ENCODE measurements around the gene RSF1.

RSF1 gene

GRCh38 chr11:77784572-77784971 is 36.0 kb downstream of the RSF1 start:
- no peak overlapping the region for H3K4me3 ChIP-seq (ENCODE audit: low read depth in 1 of 2, low read length in 2 of 2)
- no peaks in the 10 kb centered on the region for H3K36me3 ChIP-seq (ENCODE audit: control insufficient read depth in 1 of 2, insufficient read depth in 2 of 2, low read length in 2 of 2)
- H3K27me3 ChIP-seq (ENCODE audit: control insufficient read depth in 1 of 2, insufficient read depth in 2 of 2, low read length in 2 of 2) = no peaks in the 10 kb centered on the region
- no peak overlapping the region for H3K27ac ChIP-seq (ENCODE audit: low read depth, low read length)
- no peak overlapping the region for H3K9ac ChIP-seq (ENCODE audit: low read depth in 1 of 2, low read length in 2 of 2)
- H3K9me3 ChIP-seq (ENCODE audit: control insufficient read depth in 1 of 2, low read length in 2 of 2) = no peaks in the 10 kb centered on the region
- H3K4me1 ChIP-seq (ENCODE audit: control insufficient read depth in 1 of 2, insufficient read depth in 2 of 2, low read length in 2 of 2) = no peaks in the 10 kb centered on the region

GRCh38 chr11:77783025-77783424 is 37.5 kb downstream of the RSF1 start:
- Histone ChIP-seq H3K9me3 (ENCODE audit: control insufficient read depth in 1 of 2, low read length in 2 of 2) (no peaks in the 10 kb centered on the region), H3K27me3 (ENCODE audit: control insufficient read depth in 1 of 2, insufficient read depth in 2 of 2, low read length in 2 of 2) (no peaks in the 10 kb centered on the region), H3K4me1 (ENCODE audit: control insufficient read depth in 1 of 2, insufficient read depth in 2 of 2, low read length in 2 of 2) (no peaks in the 10 kb centered on the region), H3K27ac (ENCODE audit: low read depth, low read length) (no peak overlapping the region), H3K9ac (ENCODE audit: low read depth in 1 of 2, low read length in 2 of 2) (no peak overlapping the region), H3K4me3 (ENCODE audit: low read depth in 1 of 2, low read length in 2 of 2) (no peak overlapping the region), H3K36me3 (ENCODE audit: control insufficient read depth in 1 of 2, insufficient read depth in 2 of 2, low read length in 2 of 2) (no peaks in the 10 kb centered on the region)

- H3K4me3 ChIP-seq (ENCODE audit: low read depth in 1 of 2, low read length in 2 of 2) = no peak overlapping the region
- H3K27ac ChIP-seq (ENCODE audit: low read depth, low read length) = no peak overlapping the region
- no peaks in the 10 kb centered on the region for H3K9me3 ChIP-seq (ENCODE audit: control insufficient read depth in 1 of 2, low read length in 2 of 2)
- H3K27me3 ChIP-seq (ENCODE audit: control insufficient read depth in 1 of 2, insufficient read depth in 2 of 2, low read length in 2 of 2) = no peaks in the 10 kb centered on the region
- H3K4me1 ChIP-seq (ENCODE audit: control insufficient read depth in 1 of 2, insufficient read depth in 2 of 2, low read length in 2 of 2) = no peaks in the 10 kb centered on the region
- no peaks in the 10 kb centered on the region for H3K36me3 ChIP-seq (ENCODE audit: control insufficient read depth in 1 of 2, insufficient read depth in 2 of 2, low read length in 2 of 2)
- H3K9ac ChIP-seq (ENCODE audit: low read depth in 1 of 2, low read length in 2 of 2) = no peak overlapping the region
Measured at GRCh38 chr11:77779935-77780334, 40.6 kb downstream of the RSF1 start.

- Histone ChIP-seq H3K4me3 (ENCODE audit: low read depth in 1 of 2, low read length in 2 of 2) (no peak overlapping the region), H3K27me3 (ENCODE audit: control insufficient read depth in 1 of 2, insufficient read depth in 2 of 2, low read length in 2 of 2) (no peaks in the 10 kb centered on the region), H3K9me3 (ENCODE audit: control insufficient read depth in 1 of 2, low read length in 2 of 2) (no peaks in the 10 kb centered on the region), H3K27ac (ENCODE audit: low read depth, low read length) (no peak overlapping the region), H3K4me1 (ENCODE audit: control insufficient read depth in 1 of 2, insufficient read depth in 2 of 2, low read length in 2 of 2) (no peaks in the 10 kb centered on the region), H3K9ac (ENCODE audit: low read depth in 1 of 2, low read length in 2 of 2) (no peak overlapping the region), H3K36me3 (ENCODE audit: control insufficient read depth in 1 of 2, insufficient read depth in 2 of 2, low read length in 2 of 2) (no peaks in the 10 kb centered on the region)
Measured at GRCh38 chr11:77778549-77778948, 42.0 kb downstream of the RSF1 start.

- Histone ChIP-seq H3K9ac (ENCODE audit: low read depth in 1 of 2, low read length in 2 of 2) (no peak overlapping the region), H3K9me3 (ENCODE audit: control insufficient read depth in 1 of 2, low read length in 2 of 2) (no peaks in the 10 kb centered on the region), H3K27me3 (ENCODE audit: control insufficient read depth in 1 of 2, insufficient read depth in 2 of 2, low read length in 2 of 2) (no peaks in the 10 kb centered on the region), H3K36me3 (ENCODE audit: control insufficient read depth in 1 of 2, insufficient read depth in 2 of 2, low read length in 2 of 2) (no peaks in the 10 kb centered on the region), H3K27ac (ENCODE audit: low read depth, low read length) (no peak overlapping the region), H3K4me1 (ENCODE audit: control insufficient read depth in 1 of 2, insufficient read depth in 2 of 2, low read length in 2 of 2) (no peaks in the 10 kb centered on the region), H3K4me3 (ENCODE audit: low read depth in 1 of 2, low read length in 2 of 2) (no peak overlapping the region)
Measured at GRCh38 chr11:77778118-77778517, 42.4 kb downstream of the RSF1 start.

GRCh38 chr11:77776455-77776854 is 44.1 kb downstream of the RSF1 start:
- Histone ChIP-seq H3K4me3 (ENCODE audit: low read depth in 1 of 2, low read length in 2 of 2) (no peak overlapping the region), H3K27me3 (ENCODE audit: control insufficient read depth in 1 of 2, insufficient read depth in 2 of 2, low read length in 2 of 2) (no peaks in the 10 kb centered on the region), H3K4me1 (ENCODE audit: control insufficient read depth in 1 of 2, insufficient read depth in 2 of 2, low read length in 2 of 2) (peaks cover 0 to 4% of the 10 kb centered on the region in 2 donors), H3K27ac (ENCODE audit: low read depth, low read length) (no peak overlapping the region), H3K9me3 (ENCODE audit: control insufficient read depth in 1 of 2, low read length in 2 of 2) (no peaks in the 10 kb centered on the region), H3K36me3 (ENCODE audit: control insufficient read depth in 1 of 2, insufficient read depth in 2 of 2, low read length in 2 of 2) (no peaks in the 10 kb centered on the region), H3K9ac (ENCODE audit: low read depth in 1 of 2, low read length in 2 of 2) (no peak overlapping the region)

- H3K9me3 ChIP-seq (ENCODE audit: control insufficient read depth in 1 of 2, low read length in 2 of 2) = no peaks in the 10 kb centered on the region
- no peak overlapping the region for H3K27ac ChIP-seq (ENCODE audit: low read depth, low read length)
- no peak overlapping the region for H3K9ac ChIP-seq (ENCODE audit: low read depth in 1 of 2, low read length in 2 of 2)
- H3K36me3 ChIP-seq (ENCODE audit: control insufficient read depth in 1 of 2, insufficient read depth in 2 of 2, low read length in 2 of 2) = no peaks in the 10 kb centered on the region
- H3K27me3 ChIP-seq (ENCODE audit: control insufficient read depth in 1 of 2, insufficient read depth in 2 of 2, low read length in 2 of 2) = no peaks in the 10 kb centered on the region
- no peak overlapping the region for H3K4me3 ChIP-seq (ENCODE audit: low read depth in 1 of 2, low read length in 2 of 2)
- peaks cover 0 to 6% of the 10 kb centered on the region in 2 donors for H3K4me1 ChIP-seq (ENCODE audit: control insufficient read depth in 1 of 2, insufficient read depth in 2 of 2, low read length in 2 of 2)
Measured at GRCh38 chr11:77775936-77776335, 44.6 kb downstream of the RSF1 start.

GRCh38 chr11:77771135-77771534 is 49.4 kb downstream of the RSF1 start:
- Histone ChIP-seq H3K27ac (ENCODE audit: low read depth, low read length) (no peak overlapping the region), H3K9ac (ENCODE audit: low read depth in 1 of 2, low read length in 2 of 2) (no peak overlapping the region), H3K9me3 (ENCODE audit: control insufficient read depth in 1 of 2, low read length in 2 of 2) (no peaks in the 10 kb centered on the region), H3K4me1 (ENCODE audit: control insufficient read depth in 1 of 2, insufficient read depth in 2 of 2, low read length in 2 of 2) (peaks cover 0 to 11% of the 10 kb centered on the region in 2 donors), H3K27me3 (ENCODE audit: control insufficient read depth in 1 of 2, insufficient read depth in 2 of 2, low read length in 2 of 2) (no peaks in the 10 kb centered on the region), H3K4me3 (ENCODE audit: low read depth in 1 of 2, low read length in 2 of 2) (no peak overlapping the region), H3K36me3 (ENCODE audit: control insufficient read depth in 1 of 2, insufficient read depth in 2 of 2, low read length in 2 of 2) (no peaks in the 10 kb centered on the region)

- no peaks in the 10 kb centered on the region for H3K9me3 ChIP-seq (ENCODE audit: control insufficient read depth in 1 of 2, low read length in 2 of 2)
- no peak overlapping the region for H3K9ac ChIP-seq (ENCODE audit: low read depth in 1 of 2, low read length in 2 of 2)
- H3K36me3 ChIP-seq (ENCODE audit: control insufficient read depth in 1 of 2, insufficient read depth in 2 of 2, low read length in 2 of 2) = no peaks in the 10 kb centered on the region
- H3K27me3 ChIP-seq (ENCODE audit: control insufficient read depth in 1 of 2, insufficient read depth in 2 of 2, low read length in 2 of 2) = no peaks in the 10 kb centered on the region
- peaks cover 0 to 11% of the 10 kb centered on the region in 2 donors for H3K4me1 ChIP-seq (ENCODE audit: control insufficient read depth in 1 of 2, insufficient read depth in 2 of 2, low read length in 2 of 2)
- no peak overlapping the region for H3K27ac ChIP-seq (ENCODE audit: low read depth, low read length)
- no peak overlapping the region for H3K4me3 ChIP-seq (ENCODE audit: low read depth in 1 of 2, low read length in 2 of 2)
Measured at GRCh38 chr11:77770629-77771028, 49.9 kb downstream of the RSF1 start.

- H3K27ac ChIP-seq (ENCODE audit: low read depth, low read length) = no peak overlapping the region
- no peaks in the 10 kb centered on the region for H3K9me3 ChIP-seq (ENCODE audit: control insufficient read depth in 1 of 2, low read length in 2 of 2)
- no peaks in the 10 kb centered on the region for H3K27me3 ChIP-seq (ENCODE audit: control insufficient read depth in 1 of 2, insufficient read depth in 2 of 2, low read length in 2 of 2)
- no peak overlapping the region for H3K9ac ChIP-seq (ENCODE audit: low read depth in 1 of 2, low read length in 2 of 2)
- H3K4me1 ChIP-seq (ENCODE audit: control insufficient read depth in 1 of 2, insufficient read depth in 2 of 2, low read length in 2 of 2) = no peaks in the 10 kb centered on the region
- peaks cover 12 to 23% of the 10 kb centered on the region in 2 donors for H3K36me3 ChIP-seq (ENCODE audit: control insufficient read depth in 1 of 2, insufficient read depth in 2 of 2, low read length in 2 of 2)
- no peak overlapping the region for H3K4me3 ChIP-seq (ENCODE audit: low read depth in 1 of 2, low read length in 2 of 2)
Measured at GRCh38 chr11:77762426-77762825, 58.1 kb downstream of the RSF1 start.

GRCh38 chr11:77761491-77761890 is 59.0 kb downstream of the RSF1 start:
- no peaks in the 10 kb centered on the region for H3K27me3 ChIP-seq (ENCODE audit: control insufficient read depth in 1 of 2, insufficient read depth in 2 of 2, low read length in 2 of 2)
- H3K4me3 ChIP-seq (ENCODE audit: low read depth in 1 of 2, low read length in 2 of 2) = no peak overlapping the region
- H3K9ac ChIP-seq (ENCODE audit: low read depth in 1 of 2, low read length in 2 of 2) = no peak overlapping the region
- H3K27ac ChIP-seq (ENCODE audit: low read depth, low read length) = no peak overlapping the region
- H3K9me3 ChIP-seq (ENCODE audit: control insufficient read depth in 1 of 2, low read length in 2 of 2) = no peaks in the 10 kb centered on the region
- H3K36me3 ChIP-seq (ENCODE audit: control insufficient read depth in 1 of 2, insufficient read depth in 2 of 2, low read length in 2 of 2) = peaks cover 12 to 23% of the 10 kb centered on the region in 2 donors
- no peaks in the 10 kb centered on the region for H3K4me1 ChIP-seq (ENCODE audit: control insufficient read depth in 1 of 2, insufficient read depth in 2 of 2, low read length in 2 of 2)
